ENCODE measurements around the gene PCDHGA3. TPM values are rescaled to one million over a fixed set of nuclear protein-coding genes. Genes with fewer than 3 reads are reported as not detected.
"Not testable (repeated sequence)": the region's sequence is repeated elsewhere in the genome, so short reads cannot be mapped to it uniquely, and the experiment has no call there.

PCDHGA3 gene
- polyA plus RNA-seq, 2 of the 4 experiments (the other 2 are of a cell fraction): not detected

GRCh38 chr5:141393267-141393666 lies 49.6 kb downstream of the PCDHGA3 start:
- Histone ChIP-seq H3K4me3 (no peak overlapping the region), H3K4me1 (no peaks in the 10 kb centered on the region), H3K27ac (no peak overlapping the region), H3K4me2 (no peak overlapping the region), H3K9me3 (peaks cover 67% of the 10 kb centered on the region)
- FAIRE-seq: no peak
- no peak for DNase-seq (ENCODE audit: low read depth in 1 of 2, low spot score in 1 of 2)
- ChIA-PET CTCF (interaction anchor here (0.9 to 1.5 kb wide), 5 partner anchors 10 to 165 kb away, joined by 3 to 5 read pairs (median 4); partner anchors contain the start of genes PCDHGA7, PCDHGB1 and PCDHGB3), POLR2A (no interaction called here)
- ATAC-seq: no peak
- TF ChIP-seq SREBF2 (IDR thresholded peaks at IDR 0.05) (no peak), ESRRA (IDR thresholded peaks at IDR 0.05; ENCODE audit: borderline replicate concordance, low read length) (no peak), HES2 (IDR thresholded peaks at IDR 0.05) (no peak), EHMT2 (IDR thresholded peaks at IDR 0.05; ENCODE audit: low read depth) (no peak), HOXB5 (CRISPR knock-in tag; IDR thresholded peaks at IDR 0.05) (no peak), HEYL (CRISPR knock-in tag; IDR thresholded peaks at IDR 0.05) (no peak), ELK1 (IDR thresholded peaks at IDR 0.05; ENCODE audit: low read depth, low read length) (no peak), PBX3 (IDR thresholded peaks at IDR 0.05) (no peak), TFCP2L1 (CRISPR knock-in tag; IDR thresholded peaks at IDR 0.05) (no peak), POLR2A (IDR thresholded peaks at IDR 0.05; ENCODE audit: low read length) (no peak), RAD21 (conservative IDR thresholded peaks at IDR 0.05 in 1 of 2, IDR thresholded peaks at IDR 0.05 in 1 of 2) (no peak), NPAS2 (CRISPR knock-in tag; IDR thresholded peaks at IDR 0.05; ENCODE audit: borderline replicate concordance) (no peak), FOXS1 (CRISPR knock-in tag; IDR thresholded peaks at IDR 0.05) (no peak), ZSCAN20 (CRISPR knock-in tag; IDR thresholded peaks at IDR 0.05) (no peak)
- 72% methylated on average over 20 of the region's 21 CpGs for WGBS (ENCODE audit: missing lambda C conversion rate)

GRCh38 chr5:141394401-141395187 lies 51.0 kb downstream of the PCDHGA3 start:
- not testable (repeated sequence) for DNase-seq (ENCODE audit: low read depth in 1 of 2, low spot score in 1 of 2)

More at GRCh38 chr5:141394401-141395187, 51.0 kb downstream of the PCDHGA3 start:
- FAIRE-seq, ATAC-seq, H3K4me1 ChIP-seq, H3K4me3 ChIP-seq, POLR2A ChIA-PET, H3K4me2 ChIP-seq, H3K27ac ChIP-seq: not testable (repeated sequence)
- WGBS (ENCODE audit: missing lambda C conversion rate): 82% methylated on average over 26 of the region's 53 CpGs
- H3K9me3 ChIP-seq: peaks cover 70% of the 10 kb centered on the region
- CTCF ChIA-PET: interaction anchor here (1.1 to 1.9 kb wide), 3 partner anchors 12 to 310 kb away, joined by 3 to 4 read pairs (median 3); partner anchors contain the start of genes PCDHGA7 and PCDHGB7

Other genes with a start within 250 kb of the PCDHGA3 start
Only the 30 nearest of the 38 such genes appear.
- 0.12 TPM in 1 of 2 replicates, not detected in the other for gene PCDHB9, start 156.7 kb upstream of the PCDHGA3 start, polyA plus RNA-seq (2011; rRNA removed)
- 0.01 to 0.13 TPM (median 0.11 TPM) in 3 replicates for gene PCDHB9, start 156.7 kb upstream of the PCDHGA3 start, polyA plus RNA-seq (2017; fragmentation: RNase III; extraction: RNeasy Plus Mini Kit Qiagen cat#74134 plus additional on column Dnase treatment)
- gene PCDHB10, start 151.5 kb upstream of the PCDHGA3 start, polyA plus RNA-seq (2011; rRNA removed): 0.03 and 0.06 TPM in 2 replicates
- gene PCDHB10, start 151.5 kb upstream of the PCDHGA3 start, polyA plus RNA-seq (2017; fragmentation: RNase III; extraction: RNeasy Plus Mini Kit Qiagen cat#74134 plus additional on column Dnase treatment): 0.04 TPM in 1 of 3 replicates, not detected in the others
- gene PCDHB11, start 144.2 kb upstream of the PCDHGA3 start, polyA plus RNA-seq (2011; rRNA removed): 0.21 and 0.22 TPM in 2 replicates
- gene PCDHB11, start 144.2 kb upstream of the PCDHGA3 start, polyA plus RNA-seq (2017; fragmentation: RNase III; extraction: RNeasy Plus Mini Kit Qiagen cat#74134 plus additional on column Dnase treatment): 0.05 to 0.08 TPM (median 0.07 TPM) in 3 replicates
- 0.05 TPM in 2 replicates for gene PCDHB12, start 135.1 kb upstream of the PCDHGA3 start, polyA plus RNA-seq (2011; rRNA removed)
- not detected in 3 replicates for gene PCDHB12, start 135.1 kb upstream of the PCDHGA3 start, polyA plus RNA-seq (2017; fragmentation: RNase III; extraction: RNeasy Plus Mini Kit Qiagen cat#74134 plus additional on column Dnase treatment)
- gene PCDHB13, start 129.9 kb upstream of the PCDHGA3 start, polyA plus RNA-seq (2011; rRNA removed): 0.19 and 0.28 TPM in 2 replicates
- gene PCDHB13, start 129.9 kb upstream of the PCDHGA3 start, polyA plus RNA-seq (2017; fragmentation: RNase III; extraction: RNeasy Plus Mini Kit Qiagen cat#74134 plus additional on column Dnase treatment): 0.05 to 0.08 TPM (median 0.08 TPM) in 3 replicates
- gene PCDHB14, start 120.5 kb upstream of the PCDHGA3 start, polyA plus RNA-seq (2011; rRNA removed): 0.13 and 0.14 TPM in 2 replicates
- gene PCDHB14, start 120.5 kb upstream of the PCDHGA3 start, polyA plus RNA-seq (2017; fragmentation: RNase III; extraction: RNeasy Plus Mini Kit Qiagen cat#74134 plus additional on column Dnase treatment): 0.05 to 0.12 TPM (median 0.09 TPM) in 3 replicates
- 0.09 and 0.13 TPM in 2 replicates for gene PCDHB15, start 98.4 kb upstream of the PCDHGA3 start, polyA plus RNA-seq (2011; rRNA removed)
- gene PCDHB15, start 98.4 kb upstream of the PCDHGA3 start, polyA plus RNA-seq (2017; fragmentation: RNase III; extraction: RNeasy Plus Mini Kit Qiagen cat#74134 plus additional on column Dnase treatment): 0.04 to 0.12 TPM (median 0.05 TPM) in 3 replicates
- 0.08 TPM in 1 of 2 replicates, not detected in the other for gene SLC25A2, start 39.8 kb upstream of the PCDHGA3 start, polyA plus RNA-seq (2011; rRNA removed)
- gene SLC25A2, start 39.8 kb upstream of the PCDHGA3 start, polyA plus RNA-seq (2017; fragmentation: RNase III; extraction: RNeasy Plus Mini Kit Qiagen cat#74134 plus additional on column Dnase treatment): not detected in 3 replicates
- gene TAF7, start 23.0 kb upstream of the PCDHGA3 start, polyA plus RNA-seq (2011; rRNA removed): 78.1 and 90.6 TPM in 2 replicates
- 67.3 to 72.6 TPM (median 71.3 TPM) in 3 replicates for gene TAF7, start 23.0 kb upstream of the PCDHGA3 start, polyA plus RNA-seq (2017; fragmentation: RNase III; extraction: RNeasy Plus Mini Kit Qiagen cat#74134 plus additional on column Dnase treatment)
- 0.66 and 0.71 TPM in 2 replicates for gene PCDHGA1, start 13.3 kb upstream of the PCDHGA3 start, polyA plus RNA-seq (2011; rRNA removed)
- gene PCDHGA1, start 13.3 kb upstream of the PCDHGA3 start, polyA plus RNA-seq (2017; fragmentation: RNase III; extraction: RNeasy Plus Mini Kit Qiagen cat#74134 plus additional on column Dnase treatment): 0.32 to 0.42 TPM (median 0.33 TPM) in 3 replicates
- 1.6 and 1.7 TPM in 2 replicates for gene PCDHGA2, start 5.1 kb upstream of the PCDHGA3 start, polyA plus RNA-seq (2011; rRNA removed)
- gene PCDHGA2, start 5.1 kb upstream of the PCDHGA3 start, polyA plus RNA-seq (2017; fragmentation: RNase III; extraction: RNeasy Plus Mini Kit Qiagen cat#74134 plus additional on column Dnase treatment): 0.47 to 0.78 TPM (median 0.58 TPM) in 3 replicates
- 3.7 and 3.9 TPM in 2 replicates for gene PCDHGB1, start 6.3 kb downstream of the PCDHGA3 start, polyA plus RNA-seq (2011; rRNA removed)
- gene PCDHGB1, start 6.3 kb downstream of the PCDHGA3 start, polyA plus RNA-seq (2017; fragmentation: RNase III; extraction: RNeasy Plus Mini Kit Qiagen cat#74134 plus additional on column Dnase treatment): 1.3 to 1.6 TPM (median 1.5 TPM) in 3 replicates
- gene PCDHGA4, start 11.2 kb downstream of the PCDHGA3 start, polyA plus RNA-seq (2011; rRNA removed): 0.48 and 0.61 TPM in 2 replicates
- gene PCDHGA4, start 11.2 kb downstream of the PCDHGA3 start, polyA plus RNA-seq (2017; fragmentation: RNase III; extraction: RNeasy Plus Mini Kit Qiagen cat#74134 plus additional on column Dnase treatment): 0.10 to 0.15 TPM (median 0.13 TPM) in 3 replicates
- gene PCDHGB2, start 16.2 kb downstream of the PCDHGA3 start, polyA plus RNA-seq (2011; rRNA removed): 0.36 and 0.54 TPM in 2 replicates
- 0.04 to 0.05 TPM (median 0.05 TPM) in 3 replicates for gene PCDHGB2, start 16.2 kb downstream of the PCDHGA3 start, polyA plus RNA-seq (2017; fragmentation: RNase III; extraction: RNeasy Plus Mini Kit Qiagen cat#74134 plus additional on column Dnase treatment)
- gene PCDHGA5, start 20.3 kb downstream of the PCDHGA3 start, polyA plus RNA-seq (2011; rRNA removed): 0.37 and 0.57 TPM in 2 replicates
- 0.09 to 0.18 TPM (median 0.13 TPM) in 3 replicates for gene PCDHGA5, start 20.3 kb downstream of the PCDHGA3 start, polyA plus RNA-seq (2017; fragmentation: RNase III; extraction: RNeasy Plus Mini Kit Qiagen cat#74134 plus additional on column Dnase treatment)
- gene PCDHGB3, start 26.4 kb downstream of the PCDHGA3 start, polyA plus RNA-seq (2011; rRNA removed): 1.1 and 1.2 TPM in 2 replicates
- 0.16 to 0.44 TPM (median 0.28 TPM) in 3 replicates for gene PCDHGB3, start 26.4 kb downstream of the PCDHGA3 start, polyA plus RNA-seq (2017; fragmentation: RNase III; extraction: RNeasy Plus Mini Kit Qiagen cat#74134 plus additional on column Dnase treatment)
- gene PCDHGA6, start 30.1 kb downstream of the PCDHGA3 start, polyA plus RNA-seq (2011; rRNA removed): 0.98 and 1.0 TPM in 2 replicates
- gene PCDHGA6, start 30.1 kb downstream of the PCDHGA3 start, polyA plus RNA-seq (2017; fragmentation: RNase III; extraction: RNeasy Plus Mini Kit Qiagen cat#74134 plus additional on column Dnase treatment): 0.22 to 0.37 TPM (median 0.23 TPM) in 3 replicates
- 0.95 and 1.1 TPM in 2 replicates for gene PCDHGA7, start 38.9 kb downstream of the PCDHGA3 start, polyA plus RNA-seq (2011; rRNA removed)
- 0.70 to 0.84 TPM (median 0.76 TPM) in 3 replicates for gene PCDHGA7, start 38.9 kb downstream of the PCDHGA3 start, polyA plus RNA-seq (2017; fragmentation: RNase III; extraction: RNeasy Plus Mini Kit Qiagen cat#74134 plus additional on column Dnase treatment)
- 1.4 and 1.5 TPM in 2 replicates for gene PCDHGB4, start 43.9 kb downstream of the PCDHGA3 start, polyA plus RNA-seq (2011; rRNA removed)
- 0.90 to 1.6 TPM (median 1.1 TPM) in 3 replicates for gene PCDHGB4, start 43.9 kb downstream of the PCDHGA3 start, polyA plus RNA-seq (2017; fragmentation: RNase III; extraction: RNeasy Plus Mini Kit Qiagen cat#74134 plus additional on column Dnase treatment)
- 0.08 and 0.11 TPM in 2 replicates for gene PCDHGA8, start 48.8 kb downstream of the PCDHGA3 start, polyA plus RNA-seq (2011; rRNA removed)
- 0.03 to 0.04 TPM (median 0.04 TPM) in 3 replicates for gene PCDHGA8, start 48.8 kb downstream of the PCDHGA3 start, polyA plus RNA-seq (2017; fragmentation: RNase III; extraction: RNeasy Plus Mini Kit Qiagen cat#74134 plus additional on column Dnase treatment)
- gene PCDHGB5, start 54.1 kb downstream of the PCDHGA3 start, polyA plus RNA-seq (2011; rRNA removed): 2.6 and 3.2 TPM in 2 replicates
- 1.9 to 2.8 TPM (median 2.5 TPM) in 3 replicates for gene PCDHGB5, start 54.1 kb downstream of the PCDHGA3 start, polyA plus RNA-seq (2017; fragmentation: RNase III; extraction: RNeasy Plus Mini Kit Qiagen cat#74134 plus additional on column Dnase treatment)
- gene PCDHGA9, start 58.9 kb downstream of the PCDHGA3 start, polyA plus RNA-seq (2011; rRNA removed): 0.22 and 0.40 TPM in 2 replicates
- 0.01 to 0.09 TPM (median 0.03 TPM) in 3 replicates for gene PCDHGA9, start 58.9 kb downstream of the PCDHGA3 start, polyA plus RNA-seq (2017; fragmentation: RNase III; extraction: RNeasy Plus Mini Kit Qiagen cat#74134 plus additional on column Dnase treatment)
- gene PCDHGB6, start 64.2 kb downstream of the PCDHGA3 start, polyA plus RNA-seq (2011; rRNA removed): 0.21 and 0.30 TPM in 2 replicates
- gene PCDHGB6, start 64.2 kb downstream of the PCDHGA3 start, polyA plus RNA-seq (2017; fragmentation: RNase III; extraction: RNeasy Plus Mini Kit Qiagen cat#74134 plus additional on column Dnase treatment): 0.08 to 0.09 TPM (median 0.09 TPM) in 3 replicates
- gene PCDHGA10, start 69.2 kb downstream of the PCDHGA3 start, polyA plus RNA-seq (2011; rRNA removed): 0.04 and 0.08 TPM in 2 replicates
- gene PCDHGA10, start 69.2 kb downstream of the PCDHGA3 start, polyA plus RNA-seq (2017; fragmentation: RNase III; extraction: RNeasy Plus Mini Kit Qiagen cat#74134 plus additional on column Dnase treatment): 0.01 TPM in 1 of 3 replicates, not detected in the others
- gene PCDHGB7, start 73.8 kb downstream of the PCDHGA3 start, polyA plus RNA-seq (2011; rRNA removed): 0.14 and 0.16 TPM in 2 replicates
- gene PCDHGB7, start 73.8 kb downstream of the PCDHGA3 start, polyA plus RNA-seq (2017; fragmentation: RNase III; extraction: RNeasy Plus Mini Kit Qiagen cat#74134 plus additional on column Dnase treatment): 0.03 to 0.06 TPM (median 0.05 TPM) in 3 replicates
- 0.05 and 0.10 TPM in 2 replicates for gene PCDHGA11, start 77.2 kb downstream of the PCDHGA3 start, polyA plus RNA-seq (2011; rRNA removed)
- gene PCDHGA11, start 77.2 kb downstream of the PCDHGA3 start, polyA plus RNA-seq (2017; fragmentation: RNase III; extraction: RNeasy Plus Mini Kit Qiagen cat#74134 plus additional on column Dnase treatment): 0.01 TPM in 1 of 3 replicates, not detected in the others
- gene PCDHGA12, start 86.7 kb downstream of the PCDHGA3 start, polyA plus RNA-seq (2011; rRNA removed): 0.05 and 0.07 TPM in 2 replicates
- gene PCDHGA12, start 86.7 kb downstream of the PCDHGA3 start, polyA plus RNA-seq (2017; fragmentation: RNase III; extraction: RNeasy Plus Mini Kit Qiagen cat#74134 plus additional on column Dnase treatment): 0.03 TPM in 1 of 3 replicates, not detected in the others
- 1.6 and 1.9 TPM in 2 replicates for gene PCDHGC3, start 132.1 kb downstream of the PCDHGA3 start, polyA plus RNA-seq (2011; rRNA removed)
- 4.9 to 5.3 TPM (median 5.2 TPM) in 3 replicates for gene PCDHGC3, start 132.1 kb downstream of the PCDHGA3 start, polyA plus RNA-seq (2017; fragmentation: RNase III; extraction: RNeasy Plus Mini Kit Qiagen cat#74134 plus additional on column Dnase treatment)
- gene PCDHGC4, start 141.2 kb downstream of the PCDHGA3 start, polyA plus RNA-seq (2011; rRNA removed): 0.06 and 0.07 TPM in 2 replicates
- 0.03 TPM in 1 of 3 replicates, not detected in the others for gene PCDHGC4, start 141.2 kb downstream of the PCDHGA3 start, polyA plus RNA-seq (2017; fragmentation: RNase III; extraction: RNeasy Plus Mini Kit Qiagen cat#74134 plus additional on column Dnase treatment)
- 0.08 TPM in 1 of 2 replicates, not detected in the other for gene PCDHGC5, start 145.3 kb downstream of the PCDHGA3 start, polyA plus RNA-seq (2011; rRNA removed)
- 0.03 TPM in 1 of 3 replicates, not detected in the others for gene PCDHGC5, start 145.3 kb downstream of the PCDHGA3 start, polyA plus RNA-seq (2017; fragmentation: RNase III; extraction: RNeasy Plus Mini Kit Qiagen cat#74134 plus additional on column Dnase treatment)

Measured in A549 (cell line).